ENCODE data around the gene PPP1R13B. TPM values are rescaled to one million over a fixed set of nuclear protein-coding genes. Genes with fewer than 3 reads are reported as not detected.
A peak's percentile ranks its signal among the peaks of the same experiment; 100 is the strongest.

Gene PPP1R13B
- total RNA-seq, 1 experiment from 2014 or later, result 17.8 TPM

- Histone ChIP-seq H3K4me3 (replicated peaks in 1 of 2; ENCODE audit: low read depth in 1 of 2, low read length in 2 of 2) (peak overlapping the region; percentile 75 to 86), H3K4me1 (ENCODE audit: control insufficient read depth in 1 of 2, insufficient read depth in 2 of 2, low read length in 2 of 2) (peaks cover 7 to 22% of the 10 kb centered on the region in 2 experiments; a peak in 3 of 4 replicates), H2AFZ (ENCODE audit: low read depth, low read length, poor library complexity, severe bottlenecking) (no peak overlapping the region), H3K4me2 (ENCODE audit: low read length) (peak overlapping the region; percentile 94), H3K9me2 (ENCODE audit: insufficient read depth) (no peaks in the 10 kb centered on the region), H3K9me3 (ENCODE audit: control insufficient read depth in 1 of 2, insufficient read depth in 1 of 2, low read depth in 1 of 2, low read length in 2 of 2) (no peaks in the 10 kb centered on the region), H3K9ac (ENCODE audit: low read length) (peak overlapping the region; percentile 72), H3K36me3 (ENCODE audit: control insufficient read depth in 1 of 2, insufficient read depth in 2 of 2, low read length in 2 of 2) (no peaks in the 10 kb centered on the region), H3K27ac (ENCODE audit: low read depth, low read length) (peak overlapping the region; percentile 38; the same call in 1 of the 2 replicates), H3K27me3 (ENCODE audit: insufficient read depth, low read length) (no peaks in the 10 kb centered on the region), H3K79me2 (ENCODE audit: insufficient read depth, low read length) (peaks cover 28% of the 10 kb centered on the region), H4K20me1 (ENCODE audit: insufficient read depth) (no peaks in the 10 kb centered on the region)
- RAD21 ChIA-PET (ENCODE audit: low non-redundant PET in 1 of 2, low total read pairs in 2 of 2, uncharacterized antibody in 2 of 2, unreplicated experiment in 2 of 2), result interaction anchor here in 1 of 2 experiments (1.0 kb wide), 1 partner anchor 63 kb away, joined by 3 read pairs; no protein-coding TSS in a partner anchor
- DNase-seq (ENCODE audit: low read depth, low spot score) (no peak), ATAC-seq (peak; percentile 55)
- TF ChIP-seq, protein P1, sequence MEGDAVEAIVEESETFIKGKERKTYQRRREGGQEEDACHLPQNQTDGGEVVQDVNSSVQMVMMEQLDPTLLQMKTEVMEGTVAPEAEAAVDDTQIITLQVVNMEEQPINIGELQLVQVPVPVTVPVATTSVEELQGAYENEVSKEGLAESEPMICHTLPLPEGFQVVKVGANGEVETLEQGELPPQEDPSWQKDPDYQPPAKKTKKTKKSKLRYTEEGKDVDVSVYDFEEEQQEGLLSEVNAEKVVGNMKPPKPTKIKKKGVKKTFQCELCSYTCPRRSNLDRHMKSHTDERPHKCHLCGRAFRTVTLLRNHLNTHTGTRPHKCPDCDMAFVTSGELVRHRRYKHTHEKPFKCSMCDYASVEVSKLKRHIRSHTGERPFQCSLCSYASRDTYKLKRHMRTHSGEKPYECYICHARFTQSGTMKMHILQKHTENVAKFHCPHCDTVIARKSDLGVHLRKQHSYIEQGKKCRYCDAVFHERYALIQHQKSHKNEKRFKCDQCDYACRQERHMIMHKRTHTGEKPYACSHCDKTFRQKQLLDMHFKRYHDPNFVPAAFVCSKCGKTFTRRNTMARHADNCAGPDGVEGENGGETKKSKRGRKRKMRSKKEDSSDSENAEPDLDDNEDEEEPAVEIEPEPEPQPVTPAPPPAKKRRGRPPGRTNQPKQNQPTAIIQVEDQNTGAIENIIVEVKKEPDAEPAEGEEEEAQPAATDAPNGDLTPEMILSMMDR (IDR thresholded peaks at IDR 0.05 in 2 of 3, conservative IDR thresholded peaks at IDR 0.05 in 1 of 3; ENCODE audit: borderline replicate concordance in 1 of 3, insufficient read depth in 1 of 3, low read depth in 2 of 3, low read length in 2 of 3), result no peak
- TF ChIP-seq ZFX (IDR thresholded peaks at IDR 0.05), result peak; percentile 55
- intact Hi-C loops (cut with micrococcal nuclease), result no loop called here
- no TSS peak for BruUV-seq (replicated peaks)
- POLR2A ChIA-PET, result no interaction called here
- CTCF ChIA-PET, result no interaction called here
Measured at GRCh38 chr14:103846543-103847450, 578 bp downstream of the PPP1R13B start.

GRCh38 chr14:103846097-103846496, 1.3 kb downstream of the PPP1R13B start:
- Histone ChIP-seq H3K9me3 (ENCODE audit: control insufficient read depth in 1 of 2, insufficient read depth in 1 of 2, low read depth in 1 of 2, low read length in 2 of 2) (no peaks in the 10 kb centered on the region), H3K79me2 (ENCODE audit: insufficient read depth, low read length) (peaks cover 28% of the 10 kb centered on the region), H4K20me1 (ENCODE audit: insufficient read depth) (no peaks in the 10 kb centered on the region), H3K36me3 (ENCODE audit: control insufficient read depth in 1 of 2, insufficient read depth in 2 of 2, low read length in 2 of 2) (no peaks in the 10 kb centered on the region), H3K4me1 (ENCODE audit: control insufficient read depth in 1 of 2, insufficient read depth in 2 of 2, low read length in 2 of 2) (peaks cover 7 to 22% of the 10 kb centered on the region in 2 experiments; a peak in 3 of 4 replicates), H3K9me2 (ENCODE audit: insufficient read depth) (no peaks in the 10 kb centered on the region), H3K9ac (ENCODE audit: low read length) (peak overlapping the region; percentile 72), H3K4me3 (replicated peaks in 1 of 2; ENCODE audit: low read depth in 1 of 2, low read length in 2 of 2) (peak overlapping the region; percentile 75 to 86), H2AFZ (ENCODE audit: low read depth, low read length, poor library complexity, severe bottlenecking) (no peak overlapping the region), H3K27me3 (ENCODE audit: insufficient read depth, low read length) (no peaks in the 10 kb centered on the region), H3K27ac (ENCODE audit: low read depth, low read length) (no peak overlapping the region), H3K4me2 (ENCODE audit: low read length) (peak overlapping the region; percentile 94)
- DNase-seq (ENCODE audit: low read depth, low spot score) (no peak), ATAC-seq (no peak)
- TSS peak; percentile 56 for BruUV-seq (replicated peaks)
- RAD21 ChIA-PET (ENCODE audit: low non-redundant PET in 1 of 2, low total read pairs in 2 of 2, uncharacterized antibody in 2 of 2, unreplicated experiment in 2 of 2), result no interaction called here
- TF ChIP-seq SIN3A (IDR thresholded peaks at IDR 0.05; ENCODE audit: low read depth) (no peak), TCF7L2 (IDR thresholded peaks at IDR 0.05; ENCODE audit: borderline replicate concordance, extremely low read depth, insufficient read depth, insufficient read length) (no peak), ZFX (IDR thresholded peaks at IDR 0.05) (no peak), ZBTB33 (IDR thresholded peaks at IDR 0.05; ENCODE audit: extremely low read depth, insufficient replicate concordance, low read length) (no peak), SP1 (IDR thresholded peaks at IDR 0.05; ENCODE audit: low read depth) (no peak)
- TF ChIP-seq, protein P1 (IDR thresholded peaks at IDR 0.05 in 2 of 3, conservative IDR thresholded peaks at IDR 0.05 in 1 of 3; ENCODE audit: borderline replicate concordance in 1 of 3, insufficient read depth in 1 of 3, low read depth in 2 of 3, low read length in 2 of 3), result no peak
- intact Hi-C loops (cut with micrococcal nuclease), result no loop called here
- POLR2A ChIA-PET, result no interaction called here
- CTCF ChIA-PET, result no interaction called here
